ENCODE results near the gene TRPV2. TPM values are rescaled to one million over a fixed set of nuclear protein-coding genes. Genes with fewer than 3 reads are reported as not detected.
"Not testable (repeated sequence)": the region's sequence is repeated elsewhere in the genome, so short reads cannot be mapped to it uniquely, and the experiment has no call there.

TRPV2 gene
- total and polyA plus RNA-seq, 4 donors, result 2.9 to 9.3 (median 4.6) TPM

- TF ChIP-seq SP1 (IDR thresholded peaks at IDR 0.05) (peak; percentile 95), ZBTB33 (IDR thresholded peaks at IDR 0.05) (peak; percentile 71), JUND (IDR thresholded peaks at IDR 0.05) (peak in 1 of 2 donors; percentile 68), EGR1 (IDR thresholded peaks at IDR 0.05; ENCODE audit: low read depth in 2 of 2) (peak in 1 of 2 donors; percentile 77), HNF4A (conservative IDR thresholded peaks at IDR 0.05) (peak; percentile 92 to 94), NR2F2 (IDR thresholded peaks at IDR 0.05) (peak; percentile 37), HNF4G (IDR thresholded peaks at IDR 0.05) (peak; percentile 74), RAD21 (IDR thresholded peaks at IDR 0.05) (no peak), FOXA2 (IDR thresholded peaks at IDR 0.05) (peak; percentile 91)
- TF ChIP-seq, protein P1, sequence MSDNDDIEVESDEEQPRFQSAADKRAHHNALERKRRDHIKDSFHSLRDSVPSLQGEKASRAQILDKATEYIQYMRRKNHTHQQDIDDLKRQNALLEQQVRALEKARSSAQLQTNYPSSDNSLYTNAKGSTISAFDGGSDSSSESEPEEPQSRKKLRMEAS (IDR thresholded peaks at IDR 0.05), result peak; percentile 59
Observed at GRCh38 chr17:16398270-16399267, 16.8 kb upstream of the TRPV2 start (continued).

- not testable (repeated sequence) for H3K27ac ChIP-seq (ENCODE audit: low read depth in 1 of 2, low read length in 2 of 2); DNase-seq (ENCODE audit: low spot score); H3K9ac ChIP-seq (ENCODE audit: low read depth in 1 of 2, low read length in 2 of 2); H3K27me3 ChIP-seq (ENCODE audit: control insufficient read depth in 4 of 4, insufficient read depth in 4 of 4, low read length in 3 of 4); H3K4me3 ChIP-seq (ENCODE audit: low read depth in 1 of 3, low read length in 3 of 3); H3K36me3 ChIP-seq (ENCODE audit: control insufficient read depth in 4 of 4, insufficient read depth in 3 of 4, low read depth in 1 of 4, low read length in 3 of 4); H3K9me3 ChIP-seq (ENCODE audit: control insufficient read depth in 4 of 4, low read length in 3 of 4)
- H3K4me1 ChIP-seq (ENCODE audit: control insufficient read depth in 4 of 4, insufficient read depth in 4 of 4, low read length in 3 of 4), result peaks cover 5 to 18% (median 15%) of the 10 kb centered on the region in 4 donors
- WGBS, result 95% methylated on average over 9 of the region's 9 CpGs
Observed at GRCh38 chr17:16403847-16404246, 11.5 kb upstream of the TRPV2 start.

GRCh38 chr17:16406742-16407674, 8.4 kb upstream of the TRPV2 start:
- no peak for DNase-seq (ENCODE audit: low spot score)
- Histone ChIP-seq H3K27ac (ENCODE audit: low read depth in 1 of 2, low read length in 2 of 2) (peak overlapping the region; percentile 38 to 80), H3K9ac (ENCODE audit: low read depth in 1 of 2, low read length in 2 of 2) (peak overlapping the region; percentile 11 to 69), H3K27me3 (ENCODE audit: control insufficient read depth in 4 of 4, insufficient read depth in 4 of 4, low read length in 3 of 4) (no peaks in the 10 kb centered on the region), H3K9me3 (ENCODE audit: control insufficient read depth in 4 of 4, low read length in 3 of 4) (no peaks in the 10 kb centered on the region), H3K4me1 (ENCODE audit: control insufficient read depth in 4 of 4, insufficient read depth in 4 of 4, low read length in 3 of 4) (peaks cover 4 to 9% (median 7%) of the 10 kb centered on the region in 4 donors), H3K4me3 (ENCODE audit: low read depth in 1 of 3, low read length in 3 of 3) (peak overlapping the region; percentile 59 to 78 (median 63)), H3K36me3 (ENCODE audit: control insufficient read depth in 4 of 4, insufficient read depth in 3 of 4, low read depth in 1 of 4, low read length in 3 of 4) (no peaks in the 10 kb centered on the region)
- WGBS, result 9% methylated on average over 67 of the region's 67 CpGs
- TF ChIP-seq JUND (IDR thresholded peaks at IDR 0.05), result no peak
- no peak for TF ChIP-seq FOXA1 (IDR thresholded peaks at IDR 0.05)
- TF ChIP-seq NR2F2 (IDR thresholded peaks at IDR 0.05), result no peak
- TF ChIP-seq, protein P1 (IDR thresholded peaks at IDR 0.05), result no peak
- TF ChIP-seq RAD21 (IDR thresholded peaks at IDR 0.05), result no peak
- TF ChIP-seq YY1 (IDR thresholded peaks at IDR 0.05), result no peak
- TF ChIP-seq TAF1 (conservative IDR thresholded peaks at IDR 0.05), result no peak
- TF ChIP-seq, protein P2, sequence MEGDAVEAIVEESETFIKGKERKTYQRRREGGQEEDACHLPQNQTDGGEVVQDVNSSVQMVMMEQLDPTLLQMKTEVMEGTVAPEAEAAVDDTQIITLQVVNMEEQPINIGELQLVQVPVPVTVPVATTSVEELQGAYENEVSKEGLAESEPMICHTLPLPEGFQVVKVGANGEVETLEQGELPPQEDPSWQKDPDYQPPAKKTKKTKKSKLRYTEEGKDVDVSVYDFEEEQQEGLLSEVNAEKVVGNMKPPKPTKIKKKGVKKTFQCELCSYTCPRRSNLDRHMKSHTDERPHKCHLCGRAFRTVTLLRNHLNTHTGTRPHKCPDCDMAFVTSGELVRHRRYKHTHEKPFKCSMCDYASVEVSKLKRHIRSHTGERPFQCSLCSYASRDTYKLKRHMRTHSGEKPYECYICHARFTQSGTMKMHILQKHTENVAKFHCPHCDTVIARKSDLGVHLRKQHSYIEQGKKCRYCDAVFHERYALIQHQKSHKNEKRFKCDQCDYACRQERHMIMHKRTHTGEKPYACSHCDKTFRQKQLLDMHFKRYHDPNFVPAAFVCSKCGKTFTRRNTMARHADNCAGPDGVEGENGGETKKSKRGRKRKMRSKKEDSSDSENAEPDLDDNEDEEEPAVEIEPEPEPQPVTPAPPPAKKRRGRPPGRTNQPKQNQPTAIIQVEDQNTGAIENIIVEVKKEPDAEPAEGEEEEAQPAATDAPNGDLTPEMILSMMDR (IDR thresholded peaks at IDR 0.05; ENCODE audit: low read depth, low read length, missing input control), result no peak
- no peak for TF ChIP-seq ZBTB33 (IDR thresholded peaks at IDR 0.05)
- no peak for TF ChIP-seq HNF4G (IDR thresholded peaks at IDR 0.05)
- no peak for TF ChIP-seq ATF3 (IDR thresholded peaks at IDR 0.05)
- no peak for TF ChIP-seq EGR1 (IDR thresholded peaks at IDR 0.05; ENCODE audit: low read depth in 2 of 2)
- TF ChIP-seq GABPA (IDR thresholded peaks at IDR 0.05 in 1 of 2, conservative IDR thresholded peaks at IDR 0.05 in 1 of 2), result no peak
- TF ChIP-seq RXRA (IDR thresholded peaks at IDR 0.05), result no peak
- TF ChIP-seq HNF4A (conservative IDR thresholded peaks at IDR 0.05), result no peak
